Measurements from ENCODE around the gene CAB39. TPM values are rescaled to one million over a fixed set of nuclear protein-coding genes. Genes with fewer than 3 reads are reported as not detected.

Gene CAB39
- polyA plus RNA-seq, 1 of the 3 experiments (the other 2 are of a cell fraction) = 15.7 TPM

GRCh38 chr2:230825354-230825753 is 112.7 kb downstream of the CAB39 start:
- Histone ChIP-seq H2AFZ (ENCODE audit: low read depth) (no peak overlapping the region), H4K20me1 (ENCODE audit: insufficient read depth) (no peaks in the 10 kb centered on the region), H3K4me3 (ENCODE audit: low read depth in 2 of 2, low read length in 1 of 2) (no peak overlapping the region), H3K79me2 (ENCODE audit: insufficient read depth) (no peaks in the 10 kb centered on the region), H3K9ac (no peak overlapping the region), H3K9me3 (no peaks in the 10 kb centered on the region), H3F3A (replicated peaks; ENCODE audit: insufficient read depth) (no peaks in the 10 kb centered on the region), H3K27ac (ENCODE audit: low read depth in 2 of 2, low read length in 1 of 2) (no peak overlapping the region), H3K27me3 (ENCODE audit: insufficient read depth) (no peaks in the 10 kb centered on the region), H3K4me2 (no peak overlapping the region), H3K36me3 (replicated peaks in 1 of 2; ENCODE audit: control insufficient read depth in 1 of 2, insufficient read depth in 2 of 2, low read length in 1 of 2) (peaks cover 0 to 4% of the 10 kb centered on the region in 2 experiments), H3K9me2 (no peaks in the 10 kb centered on the region), H3K4me1 (ENCODE audit: control insufficient read depth in 1 of 2, insufficient read depth in 2 of 2, low read depth in 1 of 2, low read length in 1 of 2) (no peaks in the 10 kb centered on the region; a peak in 1 of 4 replicates)
- no peak for DNase-seq
- 34% methylated on average over 1 of the region's 1 CpG for WGBS (ENCODE audit: low lambda C conversion rate)
- CTCF ChIA-PET = interaction anchor here (0.7 to 8.5 kb wide), 6 partner anchors 13 to 228 kb away, joined by 3 to 171 read pairs (median 10); no protein-coding TSS in a partner anchor
- TF ChIP-seq USF2 (IDR thresholded peaks at IDR 0.05; ENCODE audit: borderline replicate concordance, low read depth, low read length) (no peak), CHD2 (IDR thresholded peaks at IDR 0.05; ENCODE audit: low read length, partially characterized antibody) (no peak), ELF1 (IDR thresholded peaks at IDR 0.05) (no peak), SMC3 (IDR thresholded peaks at IDR 0.05; ENCODE audit: low read depth, low read length) (no peak)
- POLR2A ChIA-PET = no interaction called here

DNA sequence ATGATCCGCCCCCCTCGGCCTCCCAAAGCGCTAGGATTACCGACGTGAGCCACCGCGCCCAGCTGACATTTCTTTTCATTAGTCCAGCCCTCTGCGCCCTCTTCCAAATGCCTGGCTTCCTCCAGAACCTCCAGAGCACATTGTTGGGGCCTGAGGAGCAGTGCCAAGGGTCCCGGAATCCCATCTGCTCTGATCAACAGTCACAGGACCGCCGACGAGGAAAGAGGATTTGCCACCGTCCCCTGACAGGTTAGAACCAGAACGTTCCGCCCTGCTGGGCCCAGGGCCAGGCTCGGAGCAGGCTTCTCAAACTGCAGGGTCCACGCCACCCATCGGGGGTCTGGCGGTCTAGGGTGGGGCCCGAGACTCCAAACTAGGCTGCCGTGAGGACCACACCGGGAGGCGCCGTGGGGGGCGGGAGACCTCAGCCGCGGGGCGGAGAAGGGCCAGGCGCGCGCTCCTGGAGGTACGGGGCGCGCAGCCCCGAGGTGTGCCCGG is 115.2 kb downstream of the CAB39 start:
- Histone ChIP-seq H3K27me3 (ENCODE audit: insufficient read depth) (peaks cover 7% of the 10 kb centered on the region; the same call in 1 of the 2 replicates), H3K4me2 (no peak overlapping the region), H3K9ac (no peak overlapping the region), H2AFZ (ENCODE audit: low read depth) (no peak overlapping the region), H3K9me2 (no peaks in the 10 kb centered on the region), H4K20me1 (ENCODE audit: insufficient read depth) (no peaks in the 10 kb centered on the region), H3K79me2 (ENCODE audit: insufficient read depth) (no peaks in the 10 kb centered on the region), H3K9me3 (no peaks in the 10 kb centered on the region), H3K27ac (ENCODE audit: low read depth in 2 of 2, low read length in 1 of 2) (no peak overlapping the region), H3F3A (replicated peaks; ENCODE audit: insufficient read depth) (no peaks in the 10 kb centered on the region), H3K4me1 (ENCODE audit: control insufficient read depth in 1 of 2, insufficient read depth in 2 of 2, low read depth in 1 of 2, low read length in 1 of 2) (no peaks in the 10 kb centered on the region; a peak in 1 of 4 replicates), H3K4me3 (ENCODE audit: low read depth in 2 of 2, low read length in 1 of 2) (no peak overlapping the region), H3K36me3 (replicated peaks in 1 of 2; ENCODE audit: control insufficient read depth in 1 of 2, insufficient read depth in 2 of 2, low read length in 1 of 2) (no peaks in the 10 kb centered on the region)
- ChIA-PET CTCF (interaction anchor here (0.8 to 8.5 kb wide), 3 partner anchors 80 to 159 kb away, joined by 3 to 171 read pairs (median 6); no protein-coding TSS in a partner anchor), POLR2A (no interaction called here)
- WGBS (ENCODE audit: low lambda C conversion rate) = 87% methylated on average over 33 of the region's 36 CpGs
- no peak for DNase-seq
- no peak for TF ChIP-seq GABPA (IDR thresholded peaks at IDR 0.05; ENCODE audit: low read depth)
- TF ChIP-seq, protein P1, sequence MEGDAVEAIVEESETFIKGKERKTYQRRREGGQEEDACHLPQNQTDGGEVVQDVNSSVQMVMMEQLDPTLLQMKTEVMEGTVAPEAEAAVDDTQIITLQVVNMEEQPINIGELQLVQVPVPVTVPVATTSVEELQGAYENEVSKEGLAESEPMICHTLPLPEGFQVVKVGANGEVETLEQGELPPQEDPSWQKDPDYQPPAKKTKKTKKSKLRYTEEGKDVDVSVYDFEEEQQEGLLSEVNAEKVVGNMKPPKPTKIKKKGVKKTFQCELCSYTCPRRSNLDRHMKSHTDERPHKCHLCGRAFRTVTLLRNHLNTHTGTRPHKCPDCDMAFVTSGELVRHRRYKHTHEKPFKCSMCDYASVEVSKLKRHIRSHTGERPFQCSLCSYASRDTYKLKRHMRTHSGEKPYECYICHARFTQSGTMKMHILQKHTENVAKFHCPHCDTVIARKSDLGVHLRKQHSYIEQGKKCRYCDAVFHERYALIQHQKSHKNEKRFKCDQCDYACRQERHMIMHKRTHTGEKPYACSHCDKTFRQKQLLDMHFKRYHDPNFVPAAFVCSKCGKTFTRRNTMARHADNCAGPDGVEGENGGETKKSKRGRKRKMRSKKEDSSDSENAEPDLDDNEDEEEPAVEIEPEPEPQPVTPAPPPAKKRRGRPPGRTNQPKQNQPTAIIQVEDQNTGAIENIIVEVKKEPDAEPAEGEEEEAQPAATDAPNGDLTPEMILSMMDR (IDR thresholded peaks at IDR 0.05) = no peak
- TF ChIP-seq CHD2 (IDR thresholded peaks at IDR 0.05; ENCODE audit: low read length, partially characterized antibody) = no peak
- TF ChIP-seq USF2 (IDR thresholded peaks at IDR 0.05; ENCODE audit: borderline replicate concordance, low read depth, low read length) = no peak
- no peak for TF ChIP-seq NRF1 (IDR thresholded peaks at IDR 0.05; ENCODE audit: low read depth, low read length)
- TF ChIP-seq SIN3A (IDR thresholded peaks at IDR 0.05; ENCODE audit: borderline replicate concordance, low read depth, low read length) = no peak
- TF ChIP-seq, protein P2, sequence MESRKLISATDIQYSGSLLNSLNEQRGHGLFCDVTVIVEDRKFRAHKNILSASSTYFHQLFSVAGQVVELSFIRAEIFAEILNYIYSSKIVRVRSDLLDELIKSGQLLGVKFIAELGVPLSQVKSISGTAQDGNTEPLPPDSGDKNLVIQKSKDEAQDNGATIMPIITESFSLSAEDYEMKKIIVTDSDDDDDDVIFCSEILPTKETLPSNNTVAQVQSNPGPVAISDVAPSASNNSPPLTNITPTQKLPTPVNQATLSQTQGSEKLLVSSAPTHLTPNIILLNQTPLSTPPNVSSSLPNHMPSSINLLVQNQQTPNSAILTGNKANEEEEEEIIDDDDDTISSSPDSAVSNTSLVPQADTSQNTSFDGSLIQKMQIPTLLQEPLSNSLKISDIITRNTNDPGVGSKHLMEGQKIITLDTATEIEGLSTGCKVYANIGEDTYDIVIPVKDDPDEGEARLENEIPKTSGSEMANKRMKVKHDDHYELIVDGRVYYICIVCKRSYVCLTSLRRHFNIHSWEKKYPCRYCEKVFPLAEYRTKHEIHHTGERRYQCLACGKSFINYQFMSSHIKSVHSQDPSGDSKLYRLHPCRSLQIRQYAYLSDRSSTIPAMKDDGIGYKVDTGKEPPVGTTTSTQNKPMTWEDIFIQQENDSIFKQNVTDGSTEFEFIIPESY (IDR thresholded peaks at IDR 0.05; ENCODE audit: borderline replicate concordance, low read depth) = no peak
- TF ChIP-seq TEAD4 (IDR thresholded peaks at IDR 0.05; ENCODE audit: borderline replicate concordance, insufficient read depth) = no peak
- no peak for TF ChIP-seq MAX (IDR thresholded peaks at IDR 0.05; ENCODE audit: low read depth)
- no peak for TF ChIP-seq TAF1 (IDR thresholded peaks at IDR 0.05; ENCODE audit: borderline replicate concordance, low read depth, low read length)
- no peak for TF ChIP-seq RXRA (IDR thresholded peaks at IDR 0.05; ENCODE audit: borderline replicate concordance, low read depth)
- TF ChIP-seq MEF2A (IDR thresholded peaks at IDR 0.05; ENCODE audit: borderline replicate concordance, low read depth) = no peak
- TF ChIP-seq FOXJ3 (CRISPR knock-in tag; IDR thresholded peaks at IDR 0.05) = no peak
- TF ChIP-seq MXI1 (IDR thresholded peaks at IDR 0.05; ENCODE audit: low read depth, low read length) = no peak
- TF ChIP-seq NFIC (IDR thresholded peaks at IDR 0.05; ENCODE audit: borderline replicate concordance) = no peak
- no peak for TF ChIP-seq YY1 (IDR thresholded peaks at IDR 0.05; ENCODE audit: low read depth)
- no peak for TF ChIP-seq EZH2phosphoT487 (IDR thresholded peaks at IDR 0.05; ENCODE audit: borderline replicate concordance, low read depth)

Data from SK-N-SH (cell line).